RPMI8226 (cell line): ENCODE results near the gene SYS1.

ENCODE experiments used
- DNase-seq: peaks from one replicate; pipeline ENCODE4 v3.0.0-alpha.2; 2015

SYS1 gene

GRCh38 chr20:45392733-45393132 lies 29.8 kb downstream of the SYS1 start:
- DNase-seq = no peak

DNA sequence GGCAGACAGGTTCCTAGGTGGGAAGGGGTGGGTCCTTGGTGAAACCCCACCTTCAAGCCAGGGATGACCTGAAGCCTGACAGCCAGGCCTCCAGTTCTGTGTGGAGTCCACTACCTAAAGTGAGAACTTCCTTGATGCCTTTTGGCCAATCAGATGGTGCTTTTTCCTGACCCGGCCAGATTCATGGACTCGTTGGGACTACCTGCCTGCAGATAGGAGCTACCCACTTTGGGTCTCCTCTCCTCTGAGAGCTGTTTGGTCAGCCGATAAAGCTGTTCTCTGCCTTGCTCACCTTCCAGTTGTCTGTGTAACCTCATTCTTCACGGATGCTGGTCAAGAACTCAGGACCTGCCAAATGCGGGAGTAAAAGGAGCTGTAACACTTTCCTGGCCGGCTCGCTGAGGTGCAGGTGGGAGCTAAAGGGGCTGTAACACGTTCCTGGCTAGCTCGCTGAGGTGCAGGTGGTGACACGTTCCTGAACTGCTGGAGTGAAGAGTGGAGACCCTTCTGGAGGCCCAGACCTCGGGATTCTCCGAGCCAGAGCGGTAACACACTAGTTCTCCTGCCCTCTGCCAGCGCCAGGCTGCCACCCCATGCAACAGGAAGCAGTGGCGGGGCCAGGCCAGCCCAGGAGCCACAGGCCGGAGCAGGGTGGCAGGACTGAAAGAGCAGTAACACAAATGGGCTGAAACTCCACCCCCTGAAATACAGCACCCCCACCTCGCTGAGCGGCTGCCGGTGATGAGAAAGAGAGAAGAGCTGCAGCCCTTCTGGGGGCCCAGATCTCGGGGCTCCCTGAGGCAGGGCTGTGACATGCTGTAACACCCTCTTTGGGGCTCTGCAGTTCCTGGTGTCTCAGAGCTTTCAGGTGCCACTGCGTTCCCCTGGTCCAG lies 31.5 kb downstream of the SYS1 start:
- no peak for DNase-seq

DNA sequence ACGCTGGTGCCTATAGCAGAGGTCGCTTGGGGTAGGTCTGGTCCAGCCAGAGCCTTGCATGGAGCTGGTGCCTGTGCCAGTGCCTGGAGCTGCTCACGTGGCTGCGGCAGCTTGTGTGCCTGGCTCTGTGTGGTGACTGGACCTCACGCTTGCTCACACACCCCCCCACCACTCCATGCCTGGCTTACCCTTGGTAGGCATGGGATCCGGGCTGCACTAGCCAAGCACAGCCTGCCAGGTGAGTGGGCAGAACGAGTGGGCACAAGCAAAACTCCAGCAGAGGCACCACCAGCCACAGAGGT lies 32.1 kb downstream of the SYS1 start:
- DNase-seq = no peak

GRCh38 chr20:45399018-45399417 lies 36.1 kb downstream of the SYS1 start:
- DNase-seq = no peak

DNA sequence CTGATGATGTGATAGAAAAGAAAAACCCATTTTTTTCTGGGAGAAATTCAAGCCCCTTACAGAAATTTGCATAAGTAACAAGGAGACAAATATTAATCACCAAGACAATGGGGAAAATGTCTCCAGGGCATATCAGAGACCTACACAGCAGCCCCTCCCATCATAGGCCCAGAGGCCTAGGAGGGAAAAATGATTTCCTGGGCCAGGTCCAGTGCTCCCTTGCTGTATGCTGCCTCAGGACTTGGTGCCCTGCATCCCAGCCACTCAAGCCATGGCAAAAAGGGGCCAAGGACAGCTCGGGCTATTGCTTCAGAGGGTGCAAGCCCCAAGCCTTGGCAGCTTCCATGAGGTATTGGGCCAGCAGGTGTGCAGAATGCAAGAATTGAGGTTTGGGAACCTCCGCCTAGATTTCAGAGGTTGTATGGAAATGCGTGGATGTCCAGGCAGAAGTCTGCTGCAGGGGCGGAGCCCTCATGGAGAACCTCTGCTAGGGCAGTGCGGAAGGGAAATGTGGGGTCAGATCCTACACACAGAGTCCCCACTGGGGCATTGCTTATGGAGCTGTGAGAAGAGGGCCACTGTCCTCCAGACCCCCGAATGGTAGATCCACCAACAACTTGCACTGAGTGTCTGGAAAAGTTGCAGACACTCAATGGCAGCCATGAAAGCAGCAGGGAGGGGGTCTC lies 37.5 kb downstream of the SYS1 start:
- no peak for DNase-seq

GRCh38 chr20:45402946-45403345 lies 40.0 kb downstream of the SYS1 start:
- no peak for DNase-seq

DNA sequence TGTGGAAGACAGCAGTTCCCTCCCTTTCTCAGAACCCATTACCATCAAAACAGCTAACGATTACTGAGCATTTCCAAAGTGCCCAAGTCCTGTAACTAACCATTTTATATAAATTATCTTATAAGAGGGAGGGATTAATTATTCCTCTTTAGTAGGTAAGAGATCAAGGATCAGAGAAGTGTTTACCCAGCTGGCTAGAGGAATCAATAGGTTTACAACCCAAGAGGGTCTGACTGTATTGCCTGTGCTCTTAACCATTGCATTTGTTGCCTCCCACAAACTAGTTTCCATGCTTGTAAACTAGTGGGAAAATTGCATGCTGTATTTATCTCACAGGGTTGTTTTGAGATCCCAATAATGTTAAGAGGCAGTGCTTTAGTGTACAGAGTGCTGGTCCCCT lies 41.5 kb downstream of the SYS1 start:
- no peak for DNase-seq

- DNase-seq = no peak
These were observed 42.8 kb downstream of the SYS1 start for GRCh38 chr20:45405571-45406259.

- DNase-seq = peak; percentile 5
These were observed 43.5 kb downstream of the SYS1 start for GRCh38 chr20:45406260-45407066.

DNA sequence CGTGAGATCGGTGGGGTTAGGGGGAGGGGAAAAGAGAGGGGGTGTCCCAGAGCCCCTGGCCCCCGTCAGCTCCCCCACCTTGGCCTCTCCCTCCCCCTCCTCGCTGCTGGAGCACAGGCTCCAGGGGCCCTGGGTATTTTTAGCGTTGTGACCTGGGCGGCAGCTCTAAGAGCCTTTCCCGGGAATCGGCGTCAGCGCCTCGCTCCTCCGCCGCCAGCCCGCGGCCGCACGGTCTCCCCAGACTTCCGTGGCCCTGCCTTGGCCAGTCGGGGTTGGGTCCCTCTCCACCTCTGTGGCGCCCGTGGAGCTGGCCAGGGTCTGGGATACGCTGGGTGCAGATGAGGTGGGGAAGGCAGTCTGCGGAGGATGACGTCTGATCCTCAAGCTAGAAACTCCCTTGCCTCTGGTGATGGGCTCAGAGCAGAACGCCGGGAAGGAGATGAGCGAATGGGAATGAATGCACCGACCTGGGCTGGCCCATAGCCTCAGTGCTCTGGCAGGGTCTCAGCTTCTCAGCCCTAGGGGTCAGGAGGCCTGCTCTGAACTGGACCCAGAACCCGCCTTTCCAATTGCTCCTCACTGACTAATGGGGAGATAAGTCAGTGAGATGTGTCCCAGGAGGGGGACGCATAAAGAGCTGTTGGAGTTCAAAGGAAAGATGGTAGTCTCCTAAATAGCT lies 44.2 kb downstream of the SYS1 start:
- DNase-seq = no peak

- DNase-seq = no peak
These were observed 45.1 kb downstream of the SYS1 start, which contains the start of gene DBNDD2 for GRCh38 chr20:45407783-45408645. DBNDD2 (plus strand) TSS chr20:45408289; CDS start chr20:45408468, 179 bp downstream.

DNA sequence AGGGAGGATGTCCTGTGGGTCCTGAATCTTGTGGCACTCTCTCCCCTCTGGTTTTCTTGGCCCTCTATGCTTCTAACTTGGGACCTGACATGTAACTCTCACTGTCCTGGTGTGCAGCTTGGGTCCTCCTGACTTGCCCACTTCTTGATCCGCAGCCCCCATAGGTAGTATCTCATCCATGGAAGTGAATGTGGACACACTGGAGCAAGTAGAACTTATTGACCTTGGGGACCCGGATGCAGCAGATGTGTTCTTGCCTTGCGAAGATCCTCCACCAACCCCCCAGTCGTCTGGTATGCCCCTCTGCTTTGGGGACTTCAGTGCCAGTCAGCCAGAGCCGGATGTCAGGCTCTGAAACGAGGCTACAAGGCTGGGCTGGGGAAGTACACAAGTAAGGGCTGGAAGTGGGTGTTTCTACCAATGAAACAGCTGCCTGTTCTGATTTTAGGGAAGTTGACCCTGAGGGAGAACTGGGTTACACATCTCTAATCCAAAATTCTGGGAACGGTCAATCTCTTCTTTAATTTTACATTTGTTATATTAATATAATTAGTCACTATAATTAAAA lies 45.8 kb downstream of the SYS1 start:
- no peak for DNase-seq

DNA sequence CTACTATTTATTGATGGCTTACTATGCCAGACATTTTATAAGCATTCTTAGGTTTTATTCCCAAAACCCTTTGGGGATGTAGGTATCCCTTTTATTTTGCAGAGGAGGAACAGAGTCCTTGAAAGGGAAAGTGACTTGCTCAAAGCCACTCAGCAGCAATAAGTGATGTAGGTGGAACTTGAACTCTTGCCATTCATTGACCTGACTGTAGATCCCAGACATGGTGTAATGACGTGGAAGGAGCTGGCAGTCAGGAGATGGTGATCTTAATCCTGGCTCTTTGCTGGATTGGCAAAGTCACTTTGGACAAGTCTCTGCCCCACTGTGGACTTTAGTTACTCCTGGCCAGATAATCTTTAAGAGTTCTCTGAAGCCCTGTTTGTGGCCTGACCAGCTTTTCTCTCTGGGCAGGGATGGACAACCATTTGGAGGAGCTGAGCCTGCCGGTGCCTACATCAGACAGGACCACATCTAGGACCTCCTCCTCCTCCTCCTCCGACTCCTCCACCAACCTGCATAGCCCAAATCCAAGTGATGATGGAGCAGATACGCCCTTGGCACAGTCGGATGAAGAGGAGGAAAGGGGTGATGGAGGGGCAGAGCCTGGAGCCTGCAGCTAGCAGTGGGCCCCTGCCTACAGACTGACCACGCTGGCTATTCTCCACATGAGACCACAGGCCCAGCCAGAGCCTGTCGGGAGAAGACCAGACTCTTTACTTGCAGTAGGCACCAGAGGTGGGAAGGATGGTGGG lies 46.7 kb downstream of the SYS1 start:
- no peak for DNase-seq

GRCh38 chr20:45410887-45411286 lies 47.9 kb downstream of the SYS1 start:
- DNase-seq = no peak

- no peak for DNase-seq
These were observed 49.7 kb downstream of the SYS1 start for GRCh38 chr20:45412653-45413052.

DNA sequence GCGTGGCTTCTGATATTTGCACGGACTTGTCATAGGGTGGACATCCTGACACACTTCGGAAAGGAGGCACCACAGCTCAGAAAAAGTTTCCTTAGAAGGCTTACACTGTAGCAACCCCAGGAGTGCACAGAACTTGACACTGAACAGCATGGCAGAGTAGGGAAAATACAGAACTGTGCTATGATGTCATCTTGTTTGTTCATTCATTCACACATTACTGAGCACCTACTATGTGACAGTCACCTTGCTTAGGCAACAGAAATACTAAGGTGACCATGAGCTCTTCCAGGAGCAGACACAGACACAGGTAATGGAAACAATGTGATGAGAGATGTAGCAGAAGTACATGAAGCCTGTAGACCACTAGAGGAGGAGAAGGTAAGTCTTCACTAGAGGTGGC lies 50.5 kb downstream of the SYS1 start:
- no peak for DNase-seq

- peak; percentile 88 for DNase-seq
These were observed 53.1 kb downstream of the SYS1 start, which contains the start of gene PIGT for GRCh38 chr20:45415822-45416637. PIGT (plus strand) TSS chr20:45416141; CDS start chr20:45416157, 16 bp downstream.

DNA sequence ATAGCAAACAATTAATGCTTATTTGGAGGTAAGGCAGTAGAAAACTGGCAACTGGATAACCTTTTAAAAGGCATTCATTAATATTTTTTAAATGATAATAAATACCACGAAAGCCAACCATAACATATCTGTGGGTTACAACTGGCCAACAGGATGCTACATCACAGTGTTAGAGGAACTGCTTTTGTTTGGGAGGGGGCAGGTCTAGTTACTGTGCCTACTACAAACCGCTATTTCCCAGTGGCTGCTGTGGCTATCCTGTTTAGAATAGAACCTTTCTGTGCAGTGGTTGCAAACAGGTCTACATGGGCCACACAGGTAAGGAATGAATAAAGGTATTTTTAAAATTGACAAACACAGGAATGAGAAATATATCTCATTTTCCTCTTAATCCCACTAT lies 54.0 kb downstream of the SYS1 start:
- no peak for DNase-seq
